ENCODE measurements around the gene GMDS. TPM values are rescaled to one million over a fixed set of nuclear protein-coding genes. Genes with fewer than 3 reads are reported as not detected.

The GMDS gene
- total RNA-seq, 4 donors from 2014 or later: 197 to 375 (median 215) TPM

GRCh38 chr6:1708122-1708521 lies 537.3 kb downstream of the GMDS start:
- H3K9me3 ChIP-seq: no peaks in the 10 kb centered on the region
- no peaks in the 10 kb centered on the region for H3K36me3 ChIP-seq
- H3K27me3 ChIP-seq: no peaks in the 10 kb centered on the region
- no peak overlapping the region for H3K27ac ChIP-seq
- TF ChIP-seq CTCF (IDR thresholded peaks at IDR 0.05): no peak
- TF ChIP-seq POLR2A (IDR thresholded peaks at IDR 0.05): no peak
- no peak for DNase-seq
- no peak overlapping the region for H3K4me3 ChIP-seq
- no peaks in the 10 kb centered on the region for H3K4me1 ChIP-seq

- no peak for TF ChIP-seq POLR2A (IDR thresholded peaks at IDR 0.05)
- TF ChIP-seq CTCF (IDR thresholded peaks at IDR 0.05): no peak
- no peak overlapping the region for H3K4me3 ChIP-seq
- no peaks in the 10 kb centered on the region for H3K4me1 ChIP-seq
- DNase-seq: no peak
- no peak overlapping the region for H3K27ac ChIP-seq
- no peaks in the 10 kb centered on the region for H3K9me3 ChIP-seq
- no peaks in the 10 kb centered on the region for H3K27me3 ChIP-seq
- H3K36me3 ChIP-seq: no peaks in the 10 kb centered on the region
Measured at GRCh38 chr6:1705630-1706029, 539.8 kb downstream of the GMDS start.

- no peak for DNase-seq
- Histone ChIP-seq H3K36me3 (no peaks in the 10 kb centered on the region), H3K27me3 (no peaks in the 10 kb centered on the region), H3K27ac (no peak overlapping the region), H3K4me1 (no peaks in the 10 kb centered on the region), H3K9me3 (no peaks in the 10 kb centered on the region), H3K4me3 (no peak overlapping the region)
- no peak for TF ChIP-seq CTCF (IDR thresholded peaks at IDR 0.05)
- no peak for TF ChIP-seq POLR2A (IDR thresholded peaks at IDR 0.05)
Measured at GRCh38 chr6:1705183-1705582, 540.2 kb downstream of the GMDS start.

- no peak overlapping the region for H3K4me3 ChIP-seq
- H3K4me1 ChIP-seq: no peaks in the 10 kb centered on the region
- DNase-seq: no peak
- no peaks in the 10 kb centered on the region for H3K36me3 ChIP-seq
- no peaks in the 10 kb centered on the region for H3K27me3 ChIP-seq
- no peak for TF ChIP-seq POLR2A (IDR thresholded peaks at IDR 0.05)
- TF ChIP-seq CTCF (IDR thresholded peaks at IDR 0.05): no peak
- H3K9me3 ChIP-seq: no peaks in the 10 kb centered on the region
- no peak overlapping the region for H3K27ac ChIP-seq
Measured at GRCh38 chr6:1704711-1705110, 540.7 kb downstream of the GMDS start.

GRCh38 chr6:1703923-1704322 lies 541.5 kb downstream of the GMDS start:
- H3K4me3 ChIP-seq: no peak overlapping the region
- no peaks in the 10 kb centered on the region for H3K9me3 ChIP-seq
- TF ChIP-seq CTCF (IDR thresholded peaks at IDR 0.05) (no peak), POLR2A (IDR thresholded peaks at IDR 0.05) (no peak)
- H3K4me1 ChIP-seq: no peaks in the 10 kb centered on the region
- H3K27ac ChIP-seq: no peak overlapping the region
- no peaks in the 10 kb centered on the region for H3K36me3 ChIP-seq
- H3K27me3 ChIP-seq: no peaks in the 10 kb centered on the region
- no peak for DNase-seq

Measured in Peyer's patch (tissue), 4 donors.